Activated T-cell treated with anti-CD3 and anti-CD28 coated beads, Interleukin-2, amount 50 U/mL, for 1 hour (primary cell): ENCODE results near the gene SUMO2.
A peak's percentile ranks its signal among the peaks of the same experiment; 100 is the strongest.
"Not testable (repeated sequence)": the region's sequence is repeated elsewhere in the genome, so short reads cannot be mapped to it uniquely, and the experiment has no call there.

Experiments
- DNase-seq: peaks from one replicate; pipeline ENCODE4 v3.0.0-alpha.2; 2020

SUMO2 gene

GRCh38 chr17:75181608-75182318 is 996 bp downstream of the SUMO2 start:
- no peak for DNase-seq

DNA sequence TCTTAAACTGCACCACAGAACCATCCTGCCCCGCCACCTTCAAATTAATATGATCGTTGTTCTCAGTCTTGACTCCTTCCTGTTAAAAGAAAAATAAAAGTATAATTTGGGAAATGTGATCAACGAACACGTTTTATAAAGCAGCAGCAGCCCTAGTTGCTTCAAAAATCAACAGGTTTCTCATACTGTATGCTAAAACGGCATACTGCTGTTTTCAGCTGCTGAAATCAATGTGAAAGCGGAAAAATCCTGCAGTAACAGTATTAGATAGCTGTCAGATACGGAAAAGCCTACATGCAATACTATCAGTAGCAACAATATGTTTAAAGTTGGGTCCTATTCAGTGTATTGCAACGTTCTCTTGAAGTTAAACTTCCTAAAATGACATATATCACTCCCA is 1.6 kb downstream of the SUMO2 start:
- no peak for DNase-seq

- DNase-seq = no peak
These were observed 4.3 kb downstream of the SUMO2 start for GRCh38 chr17:75178453-75178852.

GRCh38 chr17:75176625-75177024 is 6.1 kb downstream of the SUMO2 start:
- DNase-seq = no peak

DNA sequence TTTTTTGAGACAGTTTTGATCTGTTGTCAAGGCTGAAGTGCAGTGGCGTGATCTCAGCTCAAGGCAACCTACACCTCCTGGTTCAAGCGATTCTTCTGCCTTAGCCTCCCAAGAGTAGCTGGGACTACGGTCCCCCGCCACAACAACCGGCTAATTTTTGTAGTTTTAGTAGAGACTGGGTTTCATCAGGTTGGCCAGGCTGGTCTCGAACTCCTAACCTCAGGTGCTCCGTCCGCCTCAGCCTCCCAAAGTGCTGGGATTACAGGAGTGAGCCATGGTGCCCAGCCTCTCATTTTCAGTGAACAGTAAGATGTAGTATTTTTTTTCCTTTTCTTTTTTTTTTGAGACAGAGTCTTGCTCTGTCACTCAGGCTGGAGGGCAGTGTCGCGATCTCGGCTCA is 7.8 kb downstream of the SUMO2 start:
- no peak for DNase-seq

- no peak for DNase-seq
These were observed 9.2 kb downstream of the SUMO2 start for GRCh38 chr17:75173526-75173925.

- DNase-seq = peak; percentile 4
These were observed 13.8 kb downstream of the SUMO2 start for GRCh38 chr17:75168998-75169397.

GRCh38 chr17:75164606-75165005 is 18.2 kb downstream of the SUMO2 start:
- DNase-seq = not testable (repeated sequence)

GRCh38 chr17:75163074-75163473 is 19.7 kb downstream of the SUMO2 start:
- DNase-seq = no peak

- no peak for DNase-seq
These were observed 22.5 kb downstream of the SUMO2 start for GRCh38 chr17:75160211-75160610.

GRCh38 chr17:75159196-75160031 is 23.3 kb downstream of the SUMO2 start:
- peak; percentile 1 for DNase-seq

GRCh38 chr17:75158480-75158879 is 24.3 kb downstream of the SUMO2 start:
- peak; percentile 3 for DNase-seq

- peak; percentile 1 for DNase-seq
These were observed 27.6 kb downstream of the SUMO2 start for GRCh38 chr17:75155191-75155601.

DNA sequence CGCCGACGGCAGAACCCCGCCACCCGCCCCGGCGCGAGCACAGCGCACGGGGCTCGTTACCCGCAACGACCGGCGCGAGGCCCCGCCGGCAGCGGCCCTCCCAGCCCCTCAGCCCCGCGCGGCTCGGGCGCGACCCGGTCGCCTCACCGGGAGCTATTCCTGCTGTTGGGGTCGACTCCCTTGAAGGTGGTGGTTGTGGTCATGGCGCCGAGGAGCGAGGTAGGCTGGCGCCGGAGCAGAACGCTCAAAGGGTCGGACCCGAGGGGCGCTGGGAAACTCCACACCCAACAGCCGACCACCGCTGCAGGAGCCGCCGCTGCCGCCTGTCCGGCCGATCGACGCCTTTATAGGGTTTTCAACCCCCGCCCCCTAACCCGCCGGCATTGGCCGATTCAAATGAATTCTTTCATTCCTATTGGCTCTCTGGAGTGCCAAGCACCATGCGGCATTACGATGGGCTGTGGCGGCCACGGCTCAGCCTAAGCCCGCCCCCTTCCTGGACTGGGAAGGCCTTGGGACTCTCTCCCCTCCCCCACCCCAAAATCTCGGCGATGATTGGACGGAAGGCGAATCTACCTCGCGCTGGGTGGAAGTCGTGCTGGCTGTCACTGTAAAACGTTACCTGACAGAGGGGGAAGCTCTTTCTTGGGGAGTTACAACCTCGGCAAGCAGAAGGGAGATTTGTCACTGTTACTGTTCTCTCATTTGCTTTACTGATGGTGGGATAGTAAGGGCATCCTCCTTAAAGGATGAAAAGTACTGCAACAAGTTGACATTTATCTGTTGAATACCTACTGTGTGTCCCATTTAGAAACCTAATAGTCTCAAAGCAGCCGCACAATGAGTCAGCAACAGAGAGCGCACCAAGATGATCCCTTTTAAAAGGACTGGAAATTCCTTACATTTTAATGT is 28.3 kb downstream of the SUMO2 start, which contains the start of gene JPT1:
Gene JPT1 (minus strand): TSS at position 318 of the 912 bp plus-strand sequence. CDS start 115 bp downstream, at position 203.
- peak; percentile 93 for DNase-seq

DNA sequence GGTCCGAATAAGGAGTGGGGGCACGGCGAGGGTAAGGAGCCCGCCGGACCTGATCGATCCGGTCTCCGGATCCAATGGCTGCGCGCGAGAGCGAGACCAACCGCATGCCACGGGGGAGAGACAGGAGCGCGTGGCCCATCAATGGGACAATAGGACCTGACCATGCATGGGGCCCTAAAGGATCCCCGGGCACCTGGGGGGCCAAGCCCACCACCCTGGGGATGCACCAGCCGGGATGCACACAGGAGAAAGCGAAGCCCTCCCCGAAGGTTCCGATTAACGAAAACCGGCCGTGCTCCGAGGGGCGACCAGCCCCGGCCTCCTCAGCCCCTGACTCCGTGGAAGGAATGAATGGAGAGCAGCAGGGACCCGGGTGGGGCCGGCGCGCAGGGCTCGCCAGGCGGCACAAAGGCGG is 29.0 kb downstream of the SUMO2 start:
- no peak for DNase-seq

DNA sequence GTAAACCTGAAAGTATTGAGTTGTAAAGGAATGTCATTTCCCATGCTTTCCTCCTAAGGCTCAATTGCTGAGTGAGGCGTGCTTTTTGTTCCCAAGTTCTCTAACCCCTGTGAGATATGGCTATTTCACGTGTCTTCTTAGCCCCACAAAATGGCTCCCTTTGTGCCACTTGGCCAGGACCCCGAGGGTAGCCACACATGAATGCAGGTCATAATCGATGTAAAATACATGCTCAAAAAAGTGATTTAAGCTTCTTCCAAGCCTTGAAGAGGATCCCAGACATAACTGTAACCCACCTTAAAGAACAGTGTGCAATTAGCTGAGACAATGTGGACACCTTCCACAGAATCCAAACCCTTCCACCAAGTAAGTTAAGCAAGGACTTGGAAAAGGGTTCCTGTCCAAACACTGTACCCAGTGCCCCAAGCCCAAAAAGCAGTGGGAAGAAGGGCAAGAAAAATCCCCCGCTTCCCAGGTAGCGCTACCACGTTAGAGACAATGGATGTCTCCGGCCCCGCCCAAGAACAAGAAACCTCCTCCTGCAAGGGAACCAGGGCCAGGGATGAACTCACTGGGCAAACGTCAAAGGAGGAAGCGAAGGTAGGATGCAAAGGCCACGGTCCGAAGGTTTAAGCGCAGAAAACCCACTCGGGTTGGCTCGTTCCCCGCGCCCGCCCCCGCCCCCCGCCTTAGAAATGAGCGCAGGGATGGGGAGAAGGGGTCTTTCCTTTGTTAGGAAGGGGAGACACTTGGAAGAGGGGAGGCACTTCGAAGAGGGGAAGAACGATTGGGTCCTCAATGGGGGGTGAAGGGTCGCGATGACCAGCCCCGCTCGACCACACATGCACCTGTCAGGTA is 29.6 kb downstream of the SUMO2 start:
- DNase-seq = peak; percentile 31

DNA sequence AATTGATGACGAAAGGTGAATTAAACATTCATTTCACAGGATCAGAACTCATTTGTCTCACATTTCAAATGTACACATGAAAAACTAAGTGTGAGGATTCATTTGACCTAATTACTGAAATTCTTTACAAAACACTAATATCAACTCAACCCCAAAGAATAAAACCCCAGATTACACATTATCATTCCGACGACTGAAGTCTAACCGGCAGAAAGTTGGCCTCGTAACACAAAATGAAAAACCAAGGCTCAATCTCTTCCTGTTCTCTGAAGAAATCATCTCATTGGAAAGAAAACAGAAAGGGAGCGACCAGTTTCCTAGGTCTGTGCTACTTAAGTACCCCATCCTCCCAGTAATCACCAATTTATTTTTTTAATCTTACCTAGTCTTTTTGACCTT is 30.2 kb downstream of the SUMO2 start:
- no peak for DNase-seq

DNA sequence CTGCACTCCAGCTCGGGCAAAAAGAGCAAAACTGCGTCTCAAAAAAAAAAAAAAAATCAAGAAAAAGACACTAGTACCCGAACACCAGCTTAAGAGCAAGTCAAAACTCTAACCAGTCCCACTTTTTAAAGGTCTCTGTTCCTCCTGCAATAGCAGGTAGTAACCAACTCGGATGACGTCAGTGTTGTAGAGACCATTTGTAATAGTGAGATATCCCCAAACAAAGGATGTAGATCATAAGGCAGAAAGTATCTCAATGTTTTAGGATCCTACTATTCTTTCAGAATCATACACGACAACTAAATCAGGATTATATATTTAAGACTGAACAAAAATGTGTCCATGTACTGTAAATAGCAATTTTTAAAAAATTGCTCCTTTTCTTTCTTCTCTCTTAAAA is 30.8 kb downstream of the SUMO2 start:
- no peak for DNase-seq

- DNase-seq = peak; percentile 2
These were observed 34.7 kb downstream of the SUMO2 start for GRCh38 chr17:75147878-75148546.

DNA sequence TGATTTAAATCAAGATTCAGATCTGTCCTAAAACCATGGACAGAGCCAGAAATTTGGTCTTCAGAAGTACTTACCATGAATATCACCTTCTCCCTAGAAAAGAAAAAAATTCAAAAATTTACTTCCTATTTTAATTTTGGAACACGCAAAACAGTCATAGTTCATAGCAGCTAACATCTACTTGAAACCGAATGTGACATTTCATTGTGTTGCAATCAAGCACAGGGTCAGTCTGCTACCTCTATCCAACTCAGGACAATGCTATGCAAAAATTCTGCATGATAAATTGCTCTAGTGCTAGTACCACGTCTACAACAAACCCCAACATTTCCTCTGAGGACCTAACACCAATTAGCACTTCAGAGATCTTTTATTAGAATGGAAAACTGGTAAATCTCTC is 36.2 kb downstream of the SUMO2 start:
- no peak for DNase-seq

GRCh38 chr17:75144816-75145512 is 37.8 kb downstream of the SUMO2 start:
- DNase-seq = no peak
